NCI-H2171 treated with DMSO at 0.1 percent for 48 hours (cell line): ENCODE measurements around the gene OR2H1.

Experiments used
- DNase-seq: peaks from one replicate; lab custom pipeline; 2025; lab: John Stamatoyannopoulos, UW

OR2H1 gene

GRCh38 chr6:29483735-29484134, 26.8 kb downstream of the OR2H1 start:
- no peak for DNase-seq

- no peak for DNase-seq
Observed at GRCh38 chr6:29486577-29486976, 29.6 kb downstream of the OR2H1 start.

DNA sequence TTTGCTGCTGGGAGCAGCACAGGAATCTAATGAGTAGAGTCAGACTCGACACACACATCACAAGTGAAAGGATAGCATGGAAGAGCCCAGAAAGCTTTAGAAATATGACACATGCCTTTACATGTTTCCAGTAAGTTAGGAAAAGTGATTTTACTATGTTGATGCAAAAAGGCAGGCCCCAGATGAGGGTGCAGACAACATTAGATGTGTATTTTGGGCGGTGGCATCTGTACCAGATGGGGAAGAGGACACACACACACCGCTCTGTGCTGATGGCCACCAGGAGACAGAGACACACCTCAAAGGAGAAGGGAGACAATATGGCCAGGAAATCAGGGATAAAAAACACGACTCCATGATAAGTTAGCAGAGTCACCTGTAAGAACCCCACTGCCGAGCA, 30.2 kb downstream of the OR2H1 start:
- no peak for DNase-seq

DNA sequence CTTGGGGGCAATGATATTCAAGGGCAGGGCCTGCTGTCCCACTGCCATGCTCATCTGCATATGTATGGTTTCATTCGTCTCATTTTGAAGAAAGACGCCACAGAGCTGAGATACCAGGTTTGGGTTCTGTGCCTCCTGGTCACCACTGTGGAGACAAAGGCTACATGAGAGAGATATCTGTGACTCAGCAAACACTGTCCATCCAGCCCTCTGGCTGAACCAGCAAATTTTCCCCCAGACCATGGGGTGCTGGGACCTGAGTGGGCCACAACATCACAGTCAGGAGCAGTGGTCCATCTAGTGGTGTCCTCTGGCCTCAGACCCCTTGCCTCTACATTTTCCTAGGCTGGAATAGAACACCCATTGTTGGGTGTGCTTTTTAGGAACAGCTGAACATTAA, 30.7 kb downstream of the OR2H1 start, which contains the start of gene MAS1L:
MAS1L (minus strand) TSS at position 297 of the 400 bp plus-strand sequence; CDS start at position 243, 54 bp downstream.
- DNase-seq: no peak

DNA sequence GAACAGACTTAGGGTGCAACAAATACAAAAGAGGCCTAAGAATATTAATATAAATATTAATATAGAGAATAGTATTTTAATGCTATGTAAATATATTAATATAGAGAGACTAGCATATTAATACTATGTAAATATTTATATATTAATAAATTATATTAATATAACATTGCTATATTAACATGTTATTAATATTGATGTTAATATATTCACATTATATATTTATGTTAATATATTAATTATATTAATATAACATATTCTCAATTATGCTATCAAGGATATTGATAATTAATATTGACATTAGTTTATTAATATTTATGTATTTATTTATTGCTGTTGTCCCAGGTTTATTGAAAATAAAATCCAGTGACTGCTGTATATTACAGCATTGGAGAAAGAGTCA, 31.9 kb downstream of the OR2H1 start:
- no peak for DNase-seq

GRCh38 chr6:29489286-29489685, 32.3 kb downstream of the OR2H1 start:
- DNase-seq: no peak

- DNase-seq: no peak
Observed at GRCh38 chr6:29490055-29490454, 33.1 kb downstream of the OR2H1 start.

GRCh38 chr6:29490552-29490951, 33.6 kb downstream of the OR2H1 start:
- no peak for DNase-seq

DNA sequence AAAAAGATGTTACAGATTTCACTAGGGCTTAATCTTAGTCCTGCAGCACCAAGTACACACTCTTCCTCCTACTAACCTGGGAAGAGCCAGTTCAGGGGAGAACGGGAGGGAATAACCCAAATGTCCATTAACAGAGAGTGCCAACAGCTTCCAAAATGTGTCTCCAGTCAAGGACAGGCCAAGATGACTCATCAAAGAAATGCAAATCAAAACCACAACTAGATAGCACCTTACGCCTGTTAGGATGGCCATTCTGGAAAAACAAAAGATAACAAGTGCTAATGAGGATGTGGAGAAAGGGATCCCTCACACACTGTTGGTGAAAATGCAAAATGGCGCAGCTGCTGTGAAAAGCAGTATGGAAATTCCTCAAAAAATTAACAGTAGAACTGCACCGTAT, 34.6 kb downstream of the OR2H1 start:
- DNase-seq: no peak

- DNase-seq: no peak
Observed at GRCh38 chr6:29493261-29493660, 36.3 kb downstream of the OR2H1 start.

- no peak for DNase-seq
Observed at GRCh38 chr6:29494131-29494530, 37.2 kb downstream of the OR2H1 start.

DNA sequence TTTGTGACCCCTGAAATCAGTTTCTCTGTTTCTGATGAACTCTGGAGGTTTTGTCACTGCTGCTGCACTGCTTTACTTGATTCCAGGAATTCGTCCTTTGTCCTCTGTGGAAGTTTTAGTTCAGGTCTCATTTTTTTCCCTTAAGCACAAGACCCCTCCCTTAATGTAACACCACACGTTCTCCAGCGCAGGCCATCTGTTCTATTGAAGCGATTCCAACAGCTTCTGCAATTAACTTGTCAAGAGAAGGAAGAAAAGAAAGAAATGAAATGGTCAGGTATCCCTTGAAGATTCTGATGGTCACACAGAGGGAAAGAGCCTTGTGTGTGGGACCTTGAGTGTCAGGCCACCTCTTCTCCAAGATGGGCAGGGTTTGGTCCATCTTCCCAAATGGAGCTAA, 38.6 kb downstream of the OR2H1 start:
- DNase-seq: peak; percentile 21

DNA sequence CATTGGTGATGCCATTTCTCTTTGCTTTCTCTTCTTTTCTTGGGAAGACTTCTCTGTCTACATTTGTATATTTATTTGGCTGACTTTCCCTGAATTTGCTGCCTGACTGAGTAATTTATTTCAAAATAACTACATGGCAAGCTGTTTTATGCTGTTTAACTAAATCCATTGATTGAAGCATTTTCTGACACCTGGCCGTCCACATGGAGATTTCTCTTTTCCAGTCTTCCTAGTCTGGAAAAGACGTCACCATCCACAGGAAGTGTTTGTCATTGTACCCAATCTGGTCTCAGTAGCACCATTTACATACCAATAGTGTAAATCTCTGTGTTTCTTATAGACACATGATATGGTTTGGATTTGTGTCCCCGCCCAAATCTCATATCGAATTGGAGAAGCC, 40.0 kb downstream of the OR2H1 start:
- no peak for DNase-seq

GRCh38 chr6:29499704-29500103, 42.7 kb downstream of the OR2H1 start:
- no peak for DNase-seq

DNA sequence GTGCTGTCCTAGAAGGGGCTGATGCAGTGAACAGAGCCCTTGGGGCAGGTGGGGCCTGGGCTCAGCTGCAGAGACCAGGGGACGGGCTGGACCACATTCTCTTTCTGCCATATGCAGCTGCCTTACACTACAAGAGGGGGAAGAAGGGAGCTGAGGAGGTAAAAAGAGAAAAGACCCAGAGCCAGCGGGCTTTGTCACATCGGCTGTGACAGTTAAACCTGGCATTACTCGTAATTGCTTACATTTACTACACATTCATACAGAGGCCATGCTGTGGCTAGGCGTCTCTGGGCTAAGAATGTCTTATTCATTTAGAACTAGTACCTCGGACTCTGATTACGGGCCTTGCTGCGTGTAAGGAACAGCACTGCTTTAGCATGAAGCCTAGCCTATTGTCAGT, 43.6 kb downstream of the OR2H1 start:
- DNase-seq: no peak

DNA sequence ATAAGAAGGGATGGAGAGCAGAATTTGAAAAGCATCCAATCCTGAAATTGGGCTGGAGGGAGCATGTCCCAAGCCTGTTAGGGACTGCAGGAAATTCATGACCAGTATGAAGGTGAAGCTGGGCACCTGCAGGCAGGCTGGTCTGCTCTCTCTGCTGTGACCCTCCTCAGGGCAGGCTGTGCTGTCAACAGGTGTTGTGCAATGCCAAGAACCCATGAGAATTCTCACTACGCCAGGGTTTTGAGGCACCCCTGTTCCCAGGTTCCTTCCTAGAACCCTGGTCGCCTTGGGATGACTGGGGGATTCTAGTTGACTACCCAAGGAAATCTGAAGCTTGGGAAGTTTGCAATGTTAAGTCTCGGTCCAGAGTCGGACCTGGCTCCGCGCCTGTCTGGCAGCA, 44.2 kb downstream of the OR2H1 start:
- DNase-seq: no peak

GRCh38 chr6:29502181-29502580, 45.2 kb downstream of the OR2H1 start:
- DNase-seq: no peak

DNA sequence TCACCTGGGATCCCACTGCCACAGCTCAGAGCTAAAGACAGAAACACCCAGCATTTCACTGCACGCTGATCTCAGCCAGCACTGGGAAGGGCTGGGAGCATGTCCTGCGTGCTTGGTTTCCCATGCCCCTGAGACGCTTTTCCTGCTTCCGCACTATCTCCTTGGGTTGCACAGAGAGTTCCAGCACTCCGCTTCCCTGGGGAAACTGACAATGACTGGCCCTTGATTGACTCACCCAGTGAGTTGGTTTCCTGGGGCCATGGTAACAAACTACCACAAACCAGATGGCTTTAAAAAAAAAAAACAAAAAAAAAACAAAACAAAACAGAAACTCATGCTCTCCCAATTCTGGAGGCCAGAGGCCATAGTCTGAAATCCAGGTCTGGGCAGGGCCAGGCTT, 45.6 kb downstream of the OR2H1 start:
- DNase-seq: no peak

DNA sequence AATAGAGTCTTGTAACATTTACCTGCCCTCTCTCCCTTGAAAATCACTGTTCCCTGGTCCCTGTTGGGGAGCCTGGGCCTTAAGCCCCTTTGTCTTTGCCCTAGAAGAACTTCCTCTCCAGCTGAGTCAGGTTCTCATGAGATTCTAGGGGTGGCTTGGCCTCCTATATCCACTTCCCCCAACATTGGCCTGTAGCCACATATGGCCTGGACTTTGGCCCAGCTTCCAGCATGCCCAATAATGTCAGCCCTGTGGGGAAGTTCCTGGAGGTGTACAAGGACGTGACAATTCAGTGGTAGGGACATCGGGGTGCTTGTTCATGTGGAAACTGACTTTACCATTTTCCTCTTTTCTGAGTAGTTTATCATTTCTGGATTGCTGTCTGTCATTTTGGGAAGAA, 48.0 kb downstream of the OR2H1 start:
- no peak for DNase-seq

DNA sequence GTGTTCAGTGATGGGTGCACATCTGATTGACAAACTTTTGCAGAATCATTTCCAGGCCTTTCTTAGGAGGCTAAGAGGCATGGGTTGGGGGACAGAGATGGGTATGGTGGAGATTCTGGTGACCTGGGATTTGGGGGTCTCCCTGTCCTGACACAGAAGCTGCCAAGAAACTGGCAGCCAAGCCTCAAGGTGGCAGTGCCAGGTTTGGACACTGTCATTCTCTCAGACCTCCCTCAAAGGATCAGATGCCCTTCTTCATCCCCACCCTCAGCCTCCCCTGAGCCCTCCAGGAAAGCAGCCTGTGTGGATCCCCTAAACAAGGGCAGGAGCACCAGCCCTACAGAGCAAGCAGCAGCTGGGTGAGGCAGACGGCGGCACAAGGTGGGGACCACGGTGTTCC, 48.9 kb downstream of the OR2H1 start:
- no peak for DNase-seq

- no peak for DNase-seq
Observed at GRCh38 chr6:29506446-29507067, 49.6 kb downstream of the OR2H1 start.

DNA sequence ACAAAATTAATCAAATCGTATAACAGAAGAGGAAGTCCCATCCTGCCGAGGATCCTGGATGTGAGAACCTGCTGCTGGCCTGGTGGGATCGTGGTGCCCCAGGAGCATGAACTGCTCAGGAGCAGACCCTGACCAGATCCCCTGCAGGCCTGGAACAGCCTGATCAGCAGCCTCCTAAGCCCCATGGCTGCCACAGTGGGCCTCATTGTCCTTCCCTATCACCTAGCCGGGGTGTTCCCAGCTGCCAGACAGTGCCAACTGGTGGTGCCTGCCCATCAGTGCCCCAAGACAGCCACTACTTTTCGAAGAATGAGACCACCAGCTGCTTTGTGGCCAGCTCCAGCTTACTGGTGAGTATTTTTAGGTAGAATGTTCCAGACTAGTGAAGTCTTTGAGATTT, 50.4 kb downstream of the OR2H1 start:
- DNase-seq: no peak

DNA sequence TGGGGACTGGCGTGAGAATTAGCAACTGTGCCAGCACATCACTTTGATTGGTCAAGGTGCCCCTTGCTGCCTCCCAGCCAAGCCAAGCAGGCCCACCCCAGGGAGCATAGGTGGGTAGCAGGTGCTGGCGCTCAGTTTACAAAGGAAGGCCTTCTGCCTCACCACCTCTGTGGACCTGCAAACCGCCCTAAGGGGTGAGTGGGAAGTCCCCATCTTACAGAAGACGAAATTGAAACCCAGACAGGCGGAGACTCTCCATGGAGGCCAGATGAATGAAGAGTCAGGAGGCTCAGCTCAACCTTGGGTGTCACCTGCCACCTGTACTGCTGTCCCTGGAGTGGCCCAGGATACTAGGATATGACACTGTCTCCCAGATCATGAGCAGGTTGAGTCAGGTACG, 52.3 kb downstream of the OR2H1 start:
- no peak for DNase-seq

DNA sequence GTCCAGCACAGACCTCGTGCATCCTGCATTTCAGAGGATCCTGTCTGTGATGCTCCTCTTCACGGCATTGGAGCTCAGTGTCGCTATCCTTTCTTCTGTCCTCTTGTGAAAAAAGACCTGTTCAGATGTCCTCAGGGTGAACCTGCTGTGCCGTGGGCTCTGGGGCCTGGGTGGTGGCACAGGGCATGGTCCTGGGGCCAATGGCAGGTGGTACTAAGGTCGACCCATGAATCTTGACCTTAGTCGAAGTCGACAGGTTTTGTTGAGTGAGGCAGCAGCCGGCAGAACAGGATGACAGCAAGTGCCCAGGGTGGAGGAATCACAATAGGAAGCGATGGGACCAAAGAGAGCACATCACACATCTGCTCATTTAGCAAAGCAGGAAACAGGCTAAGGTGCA, 52.8 kb downstream of the OR2H1 start:
- DNase-seq: no peak

- DNase-seq: peak; percentile 24
Observed at GRCh38 chr6:29510202-29510601, 53.2 kb downstream of the OR2H1 start.
